Measurements from ENCODE around the gene RGP1.

Gene RGP1

GRCh38 chr9:35745569-35745968 is 3.5 kb upstream of the RGP1 start:
- no peak for DNase-seq (ENCODE audit: low spot score)

GRCh38 chr9:35746583-35746982 is 2.5 kb upstream of the RGP1 start:
- no peak for DNase-seq (ENCODE audit: low spot score)

- DNase-seq (ENCODE audit: low spot score) = no peak
These were observed 737 bp upstream of the RGP1 start for GRCh38 chr9:35748242-35748857.

- DNase-seq (ENCODE audit: low spot score) = no peak
These were observed 598 bp downstream of the RGP1 start for GRCh38 chr9:35749515-35750255.

GRCh38 chr9:35750256-35750531 is 1.1 kb downstream of the RGP1 start:
- DNase-seq (ENCODE audit: low spot score) = no peak

- DNase-seq (ENCODE audit: low spot score) = no peak
These were observed 4.4 kb downstream of the RGP1 start for GRCh38 chr9:35753466-35753865.

GRCh38 chr9:35754264-35754663 is 5.2 kb downstream of the RGP1 start, which contains the start of gene MSMP:
MSMP (minus strand) TSS chr9:35754276; CDS start chr9:35754129, 147 bp downstream.
- DNase-seq (ENCODE audit: low spot score) = no peak

- no peak for DNase-seq (ENCODE audit: low spot score)
These were observed 6.0 kb downstream of the RGP1 start for GRCh38 chr9:35755071-35755470.

- DNase-seq (ENCODE audit: low spot score) = peak; percentile 84
These were observed 7.5 kb downstream of the RGP1 start for GRCh38 chr9:35756275-35757225.

GRCh38 chr9:35757226-35757891 is 8.3 kb downstream of the RGP1 start:
- no peak for DNase-seq (ENCODE audit: low spot score)

- DNase-seq (ENCODE audit: low spot score) = no peak
These were observed 8.8 kb downstream of the RGP1 start for GRCh38 chr9:35757892-35758275.

GRCh38 chr9:35758475-35759050 is 9.5 kb downstream of the RGP1 start:
- no peak for DNase-seq (ENCODE audit: low spot score)

- no peak for DNase-seq (ENCODE audit: low spot score)
These were observed 10.7 kb downstream of the RGP1 start for GRCh38 chr9:35759795-35760194.

GRCh38 chr9:35760651-35761050 is 11.6 kb downstream of the RGP1 start:
- DNase-seq (ENCODE audit: low spot score) = no peak

- no peak for DNase-seq (ENCODE audit: low spot score)
These were observed 14.1 kb downstream of the RGP1 start for GRCh38 chr9:35763181-35763580.

- no peak for DNase-seq (ENCODE audit: low spot score)
These were observed 14.7 kb downstream of the RGP1 start for GRCh38 chr9:35763803-35764202.

- no peak for DNase-seq (ENCODE audit: low spot score)
These were observed 17.9 kb downstream of the RGP1 start for GRCh38 chr9:35766997-35767396.

GRCh38 chr9:35767458-35767857 is 18.4 kb downstream of the RGP1 start:
- DNase-seq (ENCODE audit: low spot score) = no peak

GRCh38 chr9:35769763-35770162 is 20.7 kb downstream of the RGP1 start:
- no peak for DNase-seq (ENCODE audit: low spot score)

- no peak for DNase-seq (ENCODE audit: low spot score)
These were observed 22.0 kb downstream of the RGP1 start for GRCh38 chr9:35771075-35771433.

- DNase-seq (ENCODE audit: low spot score) = no peak
These were observed 22.4 kb downstream of the RGP1 start for GRCh38 chr9:35771534-35771933.

- no peak for DNase-seq (ENCODE audit: low spot score)
These were observed 22.9 kb downstream of the RGP1 start for GRCh38 chr9:35771943-35772342.
